Stimulated activated CD4-positive, alpha-beta T cell treated with anti-CD3 and anti-CD28 coated beads, TNF-alpha, amount 100 ng/mL, for 48 hours (primary cell): ENCODE results near the gene TMEM238L.
A peak's percentile ranks its signal among the peaks of the same experiment; 100 is the strongest.
"Not testable (repeated sequence)": the region's sequence is repeated elsewhere in the genome, so short reads cannot be mapped to it uniquely, and the experiment has no call there.

Source experiments
- DNase-seq, 3 donors: peaks; one replicate each; pipeline ENCODE4 v3.0.0-alpha.2; 2020; ENCODE audit warnings: low read depth in 3 of 3

Gene TMEM238L, protein sequence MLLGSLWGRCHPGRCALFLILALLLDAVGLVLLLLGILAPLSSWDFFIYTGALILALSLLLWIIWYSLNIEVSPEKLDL

GRCh38 chr17:10803830-10804475, at the start of gene TMEM238L:
TMEM238L (minus strand) TSS chr17:10804099; CDS start chr17:10803963, 136 bp downstream.
- no peak for DNase-seq

DNA sequence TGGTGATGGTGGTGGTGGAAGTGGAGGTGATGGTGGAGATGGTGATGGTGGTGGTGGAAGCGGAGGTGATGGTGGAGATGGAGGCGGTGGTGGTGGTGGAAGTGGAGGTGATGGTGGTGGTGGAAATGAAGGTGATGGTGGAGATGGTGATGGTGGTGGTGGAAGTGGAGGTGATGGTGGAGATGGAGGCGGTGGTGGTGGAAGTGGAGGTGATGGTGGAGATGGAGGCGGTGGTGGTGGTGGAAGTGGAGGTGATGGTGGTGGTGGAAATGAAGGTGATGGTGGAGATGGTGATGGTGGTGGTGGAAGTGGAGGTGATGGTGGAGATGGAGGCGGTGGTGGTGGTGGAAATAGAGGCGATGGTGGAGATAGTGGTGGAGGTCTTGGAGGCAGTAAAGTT, 42.7 kb upstream of the TMEM238L start:
- not testable (repeated sequence) for DNase-seq

DNA sequence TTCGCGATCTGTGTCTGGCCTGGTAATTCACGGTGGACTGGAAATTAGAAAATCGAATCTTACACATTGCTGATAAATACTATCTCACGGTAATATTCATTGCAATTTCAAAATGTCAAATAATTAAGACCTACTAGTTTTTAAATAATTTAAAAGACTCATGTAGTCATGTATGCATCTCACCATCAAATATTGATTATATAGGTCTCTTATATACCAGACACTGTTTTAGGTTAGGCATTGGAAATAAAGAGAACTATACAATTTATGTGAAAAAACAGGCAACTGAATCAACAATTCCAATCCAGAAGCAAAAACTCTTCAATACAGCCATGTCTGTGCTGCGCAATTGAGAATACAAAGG, 41.5 kb upstream of the TMEM238L start:
- DNase-seq, result no peak

- DNase-seq, result peak; percentile 40 to 65 (median 55)
Measured at GRCh38 chr17:10844621-10845387, 40.9 kb upstream of the TMEM238L start.

- peak in 1 of 3 donors; percentile 4 for DNase-seq
Measured at GRCh38 chr17:10843811-10844210, 39.9 kb upstream of the TMEM238L start.

- DNase-seq, result no peak
Measured at GRCh38 chr17:10842658-10843057, 38.8 kb upstream of the TMEM238L start.

- DNase-seq, result no peak
Measured at GRCh38 chr17:10838682-10839081, 34.8 kb upstream of the TMEM238L start.

GRCh38 chr17:10837921-10838320, 34.0 kb upstream of the TMEM238L start, which contains the start of gene PIRT:
PIRT (minus strand) TSS chr17:10838087; CDS start chr17:10825645, 12,442 bp downstream.
- DNase-seq, result no peak

DNA sequence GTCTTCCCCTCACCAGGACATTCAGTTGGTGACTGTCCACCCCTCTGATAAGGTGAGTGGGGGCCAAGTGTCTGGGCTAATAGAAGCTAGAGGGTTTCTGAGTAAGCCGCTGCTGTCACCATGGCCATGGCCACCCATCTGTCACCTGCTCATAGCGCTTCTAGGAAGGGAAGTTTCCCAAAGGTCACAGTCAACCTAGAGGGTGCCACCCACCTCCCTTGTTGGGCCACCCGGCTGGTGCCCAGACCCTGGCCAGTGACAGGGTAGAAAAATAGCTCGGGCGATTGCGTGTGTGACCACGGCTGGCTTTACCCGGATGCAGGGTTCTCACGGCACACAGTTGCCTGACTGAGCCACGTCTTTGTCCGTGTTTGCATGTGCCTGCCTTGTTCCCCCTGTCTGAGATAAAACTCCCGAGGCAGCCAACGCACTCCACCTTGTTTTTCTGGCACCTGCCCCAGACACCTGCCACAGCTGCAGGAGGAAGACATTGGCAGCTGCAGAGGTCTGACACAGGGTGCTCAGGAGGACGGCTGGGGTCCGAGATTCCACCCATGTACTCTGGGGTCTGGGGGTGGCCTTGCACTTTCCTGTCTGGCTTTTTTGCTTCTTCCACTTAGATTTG, 33.2 kb upstream of the TMEM238L start:
- DNase-seq, result no peak

- DNase-seq, result no peak
Measured at GRCh38 chr17:10836145-10836544, 32.2 kb upstream of the TMEM238L start.

DNA sequence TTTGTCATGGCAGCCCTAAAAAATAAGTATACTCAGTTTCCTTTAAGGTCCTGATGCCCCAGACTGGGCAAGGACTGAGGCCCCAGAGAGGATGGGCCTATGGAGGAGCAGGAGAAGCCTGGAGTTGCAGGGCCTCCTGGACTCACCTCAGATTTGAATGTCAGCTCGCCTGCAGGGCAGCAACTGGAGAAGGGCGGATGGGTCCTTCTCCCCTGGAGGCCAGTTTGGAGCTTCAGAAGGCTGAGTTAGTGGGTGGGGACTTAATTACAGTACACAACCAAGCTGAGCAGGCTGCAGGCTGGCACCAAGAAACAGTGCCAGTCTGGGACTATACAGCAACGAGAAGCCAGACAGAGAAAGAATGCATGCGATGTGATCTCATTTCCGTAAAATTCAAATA, 27.8 kb upstream of the TMEM238L start:
- no peak for DNase-seq

GRCh38 chr17:10827898-10828552, 24.1 kb upstream of the TMEM238L start:
- DNase-seq, result no peak

DNA sequence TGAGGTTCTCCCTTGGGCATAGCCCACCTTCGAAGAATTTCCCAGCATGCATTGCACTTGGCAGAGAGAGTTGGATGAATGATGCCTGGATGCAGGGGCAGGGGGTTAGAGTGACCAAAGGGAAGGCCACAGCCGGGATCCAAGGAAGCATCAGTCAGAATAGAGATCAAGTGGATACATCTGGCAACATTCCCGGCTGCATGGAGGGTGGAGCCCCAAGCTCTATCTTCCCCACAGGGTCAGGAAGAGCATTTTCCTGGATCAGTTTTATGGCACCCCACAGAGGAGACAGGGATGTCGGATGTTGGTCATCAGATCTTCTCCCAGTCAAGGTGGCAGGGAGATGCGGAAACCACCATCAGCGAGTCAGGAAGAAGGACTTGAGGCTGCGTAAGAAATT, 21.0 kb upstream of the TMEM238L start:
- no peak for DNase-seq

DNA sequence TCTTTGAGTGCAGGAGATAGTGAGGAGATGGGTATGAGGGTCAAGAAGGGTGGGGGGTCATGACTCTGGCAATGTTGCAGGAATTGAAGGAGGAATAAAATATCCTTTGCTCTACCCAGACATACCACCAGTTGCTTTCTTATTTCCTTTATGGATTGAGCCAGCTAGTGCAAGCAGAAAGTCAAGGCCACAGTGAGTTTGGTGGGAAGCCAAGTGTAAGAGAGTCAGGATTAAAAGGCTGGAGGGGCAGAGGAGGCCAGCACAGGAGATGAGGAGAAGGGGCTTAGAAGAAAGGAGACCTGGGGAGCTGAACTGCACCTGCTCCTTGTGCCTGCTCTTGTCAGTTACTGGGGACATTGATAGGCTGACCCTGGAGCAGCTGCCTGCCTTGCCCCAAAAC, 17.9 kb upstream of the TMEM238L start:
- no peak for DNase-seq

DNA sequence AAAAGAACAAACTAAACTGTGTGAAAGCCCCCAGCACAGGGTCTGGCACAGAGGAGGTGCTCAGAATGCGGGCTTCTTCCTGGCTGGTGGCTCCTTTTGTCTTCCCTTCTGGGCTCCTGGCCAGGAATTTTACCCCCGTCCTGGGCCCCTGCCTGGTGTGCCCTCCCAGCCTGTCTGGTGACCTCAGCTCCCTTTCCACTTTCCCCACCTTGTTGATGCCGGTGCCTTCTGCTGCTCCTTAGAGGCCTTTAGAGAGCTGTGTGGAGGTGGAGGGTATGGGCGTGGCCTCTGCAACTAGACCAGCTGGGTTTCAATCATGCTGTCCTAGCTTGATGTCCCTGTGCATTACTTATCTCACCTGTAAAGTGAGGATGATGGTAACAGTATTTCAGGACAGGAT, 17.2 kb upstream of the TMEM238L start:
- DNase-seq, result no peak

DNA sequence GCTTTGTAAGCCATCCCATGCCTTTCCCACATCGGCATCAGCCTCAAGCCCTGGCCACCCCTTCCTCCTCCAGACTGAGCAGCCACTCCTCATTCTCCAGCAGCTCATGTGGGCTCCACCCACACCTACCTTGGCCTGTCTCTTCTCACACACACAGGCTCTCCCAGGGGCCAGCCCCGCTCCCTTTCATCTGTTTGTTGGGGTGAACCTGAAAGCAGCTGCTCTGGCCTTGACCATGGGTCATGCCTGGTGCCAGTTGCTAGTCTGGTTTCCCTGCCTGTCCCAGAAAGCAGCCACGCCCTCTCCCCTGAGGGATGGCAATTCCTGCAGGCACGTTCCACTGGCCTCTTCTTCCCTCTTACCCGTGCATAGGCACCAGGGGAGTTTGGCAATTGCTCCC, 11.4 kb upstream of the TMEM238L start:
- no peak for DNase-seq

- no peak for DNase-seq
Measured at GRCh38 chr17:10814075-10814474, 10.2 kb upstream of the TMEM238L start.

DNA sequence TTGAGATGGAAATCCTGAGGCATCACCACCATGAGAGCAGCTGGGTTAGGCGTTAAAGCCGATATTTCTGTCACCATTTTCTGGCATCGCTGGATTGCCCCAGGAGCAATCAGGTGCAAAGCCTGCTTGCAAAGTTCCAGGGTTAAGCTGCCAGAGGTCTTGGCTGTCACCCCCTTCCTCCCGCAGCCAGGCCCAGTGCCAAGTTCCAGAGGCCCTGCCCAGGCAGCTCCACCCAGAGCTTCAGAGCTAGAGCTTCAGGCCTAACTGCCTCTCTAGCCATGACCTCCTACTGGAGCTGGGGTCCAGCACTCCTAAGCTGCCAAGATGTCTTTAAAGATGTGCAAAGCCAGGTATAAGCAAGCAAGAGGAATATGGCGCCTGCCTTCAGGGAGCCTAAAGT, 8.8 kb upstream of the TMEM238L start:
- DNase-seq, result no peak

GRCh38 chr17:10809605-10810004, 5.7 kb upstream of the TMEM238L start:
- no peak for DNase-seq

DNA sequence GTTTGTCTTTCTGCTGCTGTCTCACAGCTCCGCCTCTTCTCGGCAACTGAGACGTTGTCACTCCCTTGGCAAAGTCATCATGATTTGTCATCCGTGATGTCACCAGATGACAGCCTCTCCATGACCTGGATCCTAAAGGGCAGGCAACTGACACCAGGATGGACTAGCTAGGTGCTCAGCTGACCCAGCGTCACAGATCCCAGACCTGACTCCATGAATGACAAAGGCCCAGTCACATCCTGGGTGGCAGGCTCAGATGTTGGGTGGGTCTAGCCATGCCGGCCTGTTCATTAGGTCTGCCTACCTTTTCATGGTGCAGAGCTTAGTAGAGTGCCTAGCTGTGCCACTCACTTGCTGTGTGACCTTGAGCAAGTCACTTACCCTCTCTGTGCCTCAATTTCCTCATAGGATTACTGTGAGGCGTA, 3.8 kb upstream of the TMEM238L start:
- DNase-seq, result no peak

DNA sequence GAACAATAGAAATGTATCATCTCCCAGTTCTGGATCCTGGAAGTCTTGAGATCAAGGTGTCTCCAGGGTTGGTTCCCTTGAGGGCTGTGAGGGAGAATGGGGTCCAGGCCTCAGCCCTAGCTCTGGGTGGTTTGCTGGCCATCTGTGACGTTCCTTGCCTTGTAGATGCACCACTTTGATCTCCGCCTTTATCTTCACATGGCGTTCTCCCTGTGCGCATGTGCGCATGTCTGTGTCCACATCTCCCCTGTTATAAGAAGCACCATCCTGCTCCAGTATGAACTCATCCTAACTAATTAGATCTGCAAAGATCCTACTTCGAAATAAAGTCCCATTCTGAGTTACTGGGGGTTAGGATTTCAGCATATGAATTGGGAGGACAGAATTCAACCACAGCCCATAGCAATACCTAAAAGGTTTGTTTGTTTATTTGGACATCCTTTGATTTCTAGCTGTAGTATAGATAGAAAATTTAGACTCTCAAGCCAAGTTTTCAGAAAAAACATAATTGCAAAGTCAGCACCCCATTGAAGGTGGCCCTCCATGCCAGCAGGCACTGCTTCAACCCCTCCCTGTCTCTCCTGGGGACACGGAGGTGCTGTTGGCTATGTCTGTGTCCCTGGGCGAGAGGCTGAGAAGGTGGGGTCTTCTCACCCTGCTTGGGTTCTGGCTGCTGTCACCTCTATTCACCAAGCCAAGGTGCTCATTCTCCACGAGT, 2.8 kb upstream of the TMEM238L start:
- no peak for DNase-seq

DNA sequence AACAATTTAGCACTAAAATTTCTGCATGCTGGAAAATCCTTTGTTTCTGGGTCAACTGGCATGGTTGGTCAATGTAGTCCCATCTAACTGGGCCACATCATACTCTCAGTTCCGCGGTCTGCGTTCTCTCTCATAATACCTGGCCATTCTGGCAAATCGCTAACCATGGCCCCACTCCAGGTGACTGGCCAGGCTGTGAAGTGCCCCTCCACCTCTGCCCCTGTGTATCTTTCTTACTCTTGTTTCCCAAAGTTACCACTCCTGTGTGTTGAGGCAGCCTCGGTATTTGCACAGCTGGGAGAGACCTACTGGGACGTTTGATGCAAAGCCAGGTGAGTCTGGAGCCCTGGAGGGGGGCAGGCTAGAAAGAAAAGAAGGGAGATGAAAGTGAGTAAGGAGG, 2.0 kb upstream of the TMEM238L start:
- DNase-seq, result no peak
